ENCODE data around the gene CYP11A1.

DNA sequence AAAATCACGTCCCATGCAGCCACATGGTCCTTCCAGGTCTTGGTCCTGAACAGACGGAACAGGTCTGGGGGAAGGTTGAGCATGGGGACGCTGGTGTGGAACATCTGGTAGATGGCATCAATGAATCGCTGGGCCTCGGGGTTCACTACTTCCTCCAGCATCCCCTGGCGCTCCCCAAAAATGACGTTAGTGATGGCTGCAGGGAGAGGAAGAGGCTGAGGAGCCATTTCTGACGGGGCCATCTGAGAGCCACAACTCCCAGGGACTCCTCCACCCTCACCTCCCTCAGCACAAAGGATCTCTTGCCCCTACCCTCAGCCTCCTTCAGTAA is 23.7 kb downstream of the CYP11A1 start:
- TF ChIP-seq SPI1 (IDR thresholded peaks at IDR 0.05; ENCODE audit: low read depth, low read length), result no peak
- TF ChIP-seq POLR2AphosphoS5 (IDR thresholded peaks at IDR 0.05; ENCODE audit: low read depth, low read length), result no peak
